ENCODE measurements around the gene SWSAP1.
"Not testable (repeated sequence)": the region's sequence is repeated elsewhere in the genome, so short reads cannot be mapped to it uniquely, and the experiment has no call there.

Gene SWSAP1, protein sequence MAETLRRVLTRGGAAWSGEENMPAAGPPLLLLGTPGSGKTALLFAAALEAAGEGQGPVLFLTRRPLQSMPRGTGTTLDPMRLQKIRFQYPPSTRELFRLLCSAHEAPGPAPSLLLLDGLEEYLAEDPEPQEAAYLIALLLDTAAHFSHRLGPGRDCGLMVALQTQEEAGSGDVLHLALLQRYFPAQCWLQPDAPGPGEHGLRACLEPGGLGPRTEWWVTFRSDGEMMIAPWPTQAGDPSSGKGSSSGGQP

DNA sequence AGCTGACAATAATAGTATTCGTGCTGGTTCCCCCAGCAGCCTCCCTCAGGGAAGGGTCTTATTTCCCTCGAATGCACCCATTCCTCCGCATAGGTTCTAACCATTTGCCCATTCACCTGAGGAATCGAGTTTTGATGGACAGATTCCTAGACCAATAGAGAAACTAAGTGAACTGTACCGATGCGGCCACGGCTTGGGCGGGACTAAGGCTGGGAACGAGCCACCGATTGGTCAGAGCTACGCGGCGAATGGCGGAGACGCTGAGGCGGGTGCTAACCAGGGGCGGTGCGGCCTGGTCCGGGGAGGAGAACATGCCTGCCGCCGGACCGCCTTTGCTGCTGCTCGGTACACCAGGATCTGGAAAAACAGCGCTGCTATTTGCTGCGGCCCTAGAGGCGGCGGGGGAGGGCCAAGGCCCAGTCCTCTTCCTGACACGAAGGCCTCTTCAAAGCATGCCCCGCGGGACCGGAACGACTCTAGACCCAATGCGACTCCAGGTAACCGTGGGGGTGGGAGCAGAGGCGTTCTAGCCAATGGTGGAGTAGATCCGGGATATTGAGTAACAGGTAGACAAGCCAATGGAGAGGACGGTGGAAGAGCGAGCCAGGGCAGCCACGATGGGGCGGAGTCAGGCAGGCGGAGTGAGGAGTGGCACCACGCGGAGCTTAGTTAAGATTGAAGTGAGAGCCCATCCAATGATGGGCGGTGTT, at the start of gene SWSAP1:
Gene SWSAP1, plus strand, starts transcription at position 234 of the 710 bp plus-strand sequence. Its CDS starts 15 bp downstream, at position 249.
- Histone ChIP-seq H3K36me3 (ENCODE audit: control insufficient read depth, insufficient read depth, low read length) (no peaks in the 10 kb centered on the region), H3K27ac (ENCODE audit: low read length) (no peak within 1 kb of the TSS), H3K4me1 (ENCODE audit: control insufficient read depth, insufficient read depth, low read length) (peaks cover 3% of the 10 kb centered on the region), H3K4me3 (ENCODE audit: low read length) (peak within 1 kb of the TSS; percentile 67; the same call in 1 of the 2 replicates), H3K9me3 (ENCODE audit: control insufficient read depth, insufficient read depth, low read length) (no peaks in the 10 kb centered on the region), H3K27me3 (ENCODE audit: control insufficient read depth, insufficient read depth, low read length) (no peaks in the 10 kb centered on the region)
- WGBS (ENCODE audit: insufficient coverage, insufficient read length), result no CpG with 5 or more reads among the region's 44 CpGs
- peak; percentile 99 for DNase-seq (ENCODE audit: low read depth, low spot score)

DNA sequence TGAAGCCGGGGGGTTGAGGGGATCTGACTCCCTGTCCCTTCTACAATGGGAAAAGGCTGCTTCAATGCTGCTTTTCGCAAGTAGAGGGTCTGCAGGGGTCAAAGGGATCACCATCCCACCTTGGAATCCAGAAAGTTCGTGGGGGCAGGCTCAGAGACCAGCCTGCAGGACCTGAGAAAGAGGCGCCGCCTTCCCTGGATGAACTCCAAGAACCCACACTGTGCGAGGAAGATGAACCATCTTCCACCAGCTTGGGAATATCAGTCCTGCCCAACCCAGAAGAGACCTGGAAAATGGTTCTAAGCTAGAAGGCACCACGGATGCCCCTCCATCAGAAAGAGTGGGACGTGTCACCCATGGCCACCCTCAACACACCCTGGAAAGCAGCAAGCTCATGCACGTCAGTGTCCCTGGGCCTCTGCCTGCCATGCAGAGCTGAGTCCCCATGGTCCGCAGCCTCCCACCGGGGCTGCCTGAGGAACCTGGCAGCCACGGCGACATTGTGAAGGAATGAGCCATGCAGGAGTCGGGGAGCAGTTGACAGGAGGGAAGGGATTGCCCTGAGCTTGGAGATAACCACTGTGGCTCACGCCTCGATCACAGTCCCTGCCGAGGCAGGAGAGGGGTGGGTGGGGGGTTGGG, 49.6 kb upstream of the SWSAP1 start:
- Histone ChIP-seq H3K27ac (ENCODE audit: low read length) (no peak overlapping the region), H3K9me3 (ENCODE audit: control insufficient read depth, insufficient read depth, low read length) (no peaks in the 10 kb centered on the region), H3K4me3 (ENCODE audit: low read length) (no peak overlapping the region), H3K36me3 (ENCODE audit: control insufficient read depth, insufficient read depth, low read length) (no peaks in the 10 kb centered on the region), H3K27me3 (ENCODE audit: control insufficient read depth, insufficient read depth, low read length) (no peaks in the 10 kb centered on the region), H3K4me1 (ENCODE audit: control insufficient read depth, insufficient read depth, low read length) (no peaks in the 10 kb centered on the region)
- no peak for DNase-seq (ENCODE audit: low read depth, low spot score)
- no CpG with 5 or more reads among the region's 17 CpGs for WGBS (ENCODE audit: insufficient coverage, insufficient read length)

DNA sequence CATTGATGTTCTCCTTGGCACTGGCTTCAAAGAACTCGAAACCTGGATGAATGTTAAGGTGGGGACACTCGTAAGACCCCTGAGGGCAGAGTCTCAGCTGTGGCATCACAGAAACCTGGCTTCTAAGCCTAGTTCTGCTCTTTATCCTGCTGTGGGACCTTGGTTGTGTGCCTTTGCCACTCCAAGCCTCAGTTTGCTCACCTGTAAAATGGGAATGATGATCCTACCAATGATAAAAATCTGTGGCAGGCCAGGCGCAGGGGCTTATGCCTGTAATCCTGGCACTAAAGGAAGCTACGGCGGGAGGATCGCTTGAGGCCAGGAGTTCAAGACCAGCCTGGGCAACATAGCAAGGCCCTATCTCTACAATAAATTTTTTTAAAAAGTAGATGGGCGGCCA, 48.9 kb upstream of the SWSAP1 start:
- no CpG with 5 or more reads among the region's 7 CpGs for WGBS (ENCODE audit: insufficient coverage, insufficient read length)
- no peak for DNase-seq (ENCODE audit: low read depth, low spot score)
- Histone ChIP-seq H3K27ac (ENCODE audit: low read length) (no peak overlapping the region), H3K4me1 (ENCODE audit: control insufficient read depth, insufficient read depth, low read length) (no peaks in the 10 kb centered on the region), H3K36me3 (ENCODE audit: control insufficient read depth, insufficient read depth, low read length) (no peaks in the 10 kb centered on the region), H3K9me3 (ENCODE audit: control insufficient read depth, insufficient read depth, low read length) (no peaks in the 10 kb centered on the region), H3K27me3 (ENCODE audit: control insufficient read depth, insufficient read depth, low read length) (no peaks in the 10 kb centered on the region), H3K4me3 (ENCODE audit: low read length) (no peak overlapping the region)

DNA sequence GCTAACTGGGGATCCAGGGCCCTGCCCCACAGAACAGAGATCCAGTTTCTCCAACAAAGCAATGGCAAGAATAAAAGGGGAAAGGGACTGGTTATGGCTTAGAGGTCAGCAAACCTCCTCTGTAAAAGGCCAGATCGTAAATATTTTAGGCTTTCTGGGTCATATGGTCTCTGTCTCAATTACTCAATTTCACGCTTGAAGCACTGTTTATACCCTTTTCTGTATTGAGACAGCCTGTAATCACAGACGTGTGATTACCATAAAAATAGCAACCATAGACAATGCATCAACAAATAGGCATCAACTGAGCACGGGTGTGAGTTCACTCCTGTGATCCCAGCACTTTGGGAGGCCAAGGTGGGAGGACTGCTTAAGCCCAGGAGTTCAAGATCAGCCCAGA, 44.3 kb upstream of the SWSAP1 start:
- Histone ChIP-seq H3K27me3 (ENCODE audit: control insufficient read depth, insufficient read depth, low read length) (no peaks in the 10 kb centered on the region), H3K27ac (ENCODE audit: low read length) (no peak overlapping the region), H3K36me3 (ENCODE audit: control insufficient read depth, insufficient read depth, low read length) (peaks cover 2% of the 10 kb centered on the region), H3K4me3 (ENCODE audit: low read length) (no peak overlapping the region), H3K4me1 (ENCODE audit: control insufficient read depth, insufficient read depth, low read length) (no peaks in the 10 kb centered on the region), H3K9me3 (ENCODE audit: control insufficient read depth, insufficient read depth, low read length) (no peaks in the 10 kb centered on the region)
- DNase-seq (ENCODE audit: low read depth, low spot score), result no peak
- WGBS (ENCODE audit: insufficient coverage, insufficient read length), result no CpG with 5 or more reads among the region's 4 CpGs

DNA sequence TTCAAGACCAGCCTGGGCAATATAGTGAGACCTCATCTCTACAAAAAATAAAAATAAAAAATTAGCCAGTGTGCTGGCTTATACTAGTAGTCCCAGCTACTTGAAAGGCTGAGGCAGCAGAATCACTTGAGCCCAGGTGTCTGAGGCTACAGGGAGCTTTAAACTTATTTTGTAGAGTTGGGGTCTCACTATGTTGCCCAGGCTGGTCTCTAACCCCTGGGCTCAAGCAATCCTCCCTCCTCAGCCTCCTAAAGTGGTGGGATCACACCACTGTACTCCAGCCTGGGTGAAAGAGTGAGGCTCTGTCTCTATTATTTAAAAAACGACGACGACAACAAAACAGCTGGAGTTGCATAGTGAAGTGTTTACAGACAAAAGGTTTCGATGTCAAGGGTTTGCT, 43.0 kb upstream of the SWSAP1 start:
- Histone ChIP-seq H3K27me3 (ENCODE audit: control insufficient read depth, insufficient read depth, low read length) (no peaks in the 10 kb centered on the region), H3K36me3 (ENCODE audit: control insufficient read depth, insufficient read depth, low read length) (peaks cover 6% of the 10 kb centered on the region), H3K4me1 (ENCODE audit: control insufficient read depth, insufficient read depth, low read length) (no peaks in the 10 kb centered on the region), H3K9me3 (ENCODE audit: control insufficient read depth, insufficient read depth, low read length) (no peaks in the 10 kb centered on the region), H3K4me3 (ENCODE audit: low read length) (no peak overlapping the region), H3K27ac (ENCODE audit: low read length) (no peak overlapping the region)
- WGBS (ENCODE audit: insufficient coverage, insufficient read length), result no CpG with 5 or more reads among the region's 4 CpGs
- no peak for DNase-seq (ENCODE audit: low read depth, low spot score)

DNA sequence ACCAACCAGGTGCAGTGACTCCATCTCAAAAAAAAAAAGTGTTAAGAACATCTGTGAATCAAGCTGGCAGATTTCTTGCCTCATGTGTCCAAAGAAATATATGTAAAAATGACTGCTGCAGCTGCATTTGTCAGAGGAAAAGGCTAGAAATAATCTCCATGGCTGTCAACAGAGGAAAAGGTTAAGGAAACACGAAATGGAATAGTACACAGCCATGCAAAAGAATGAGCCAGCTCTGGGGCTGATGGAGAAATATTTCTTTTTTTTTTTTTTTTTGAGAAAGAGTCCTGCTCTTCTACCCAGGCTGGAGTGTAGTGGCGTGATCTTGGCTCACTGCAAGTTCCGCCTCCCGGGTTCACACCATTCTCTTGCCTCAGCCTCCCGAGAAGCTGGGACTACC, 41.6 kb upstream of the SWSAP1 start:
- WGBS (ENCODE audit: insufficient coverage, insufficient read length), result no CpG with 5 or more reads among the region's 5 CpGs
- no peak overlapping the region for H3K4me3 ChIP-seq (ENCODE audit: low read length)

DNA sequence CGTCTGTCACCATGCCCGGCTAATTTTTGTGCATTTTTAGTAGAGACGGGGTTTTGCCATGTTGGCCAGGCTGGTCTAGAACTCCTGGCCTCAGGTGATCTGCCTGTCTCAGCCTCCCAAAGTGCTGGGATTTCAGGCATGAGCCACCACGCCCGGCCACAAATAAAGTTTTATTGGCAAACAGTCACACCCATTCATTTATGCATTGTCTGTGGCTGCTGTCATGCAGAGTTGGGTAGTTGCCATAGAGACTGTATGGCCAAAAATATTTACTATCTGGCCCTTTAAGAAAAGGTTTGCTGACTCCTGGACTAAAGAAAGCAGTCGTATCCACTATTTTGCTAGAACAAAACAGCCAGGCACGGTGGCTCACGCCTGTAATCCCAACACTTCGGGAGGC, 40.6 kb upstream of the SWSAP1 start:
- not testable (repeated sequence) for H3K4me3 ChIP-seq (ENCODE audit: low read length); H3K27me3 ChIP-seq (ENCODE audit: control insufficient read depth, insufficient read depth, low read length); H3K4me1 ChIP-seq (ENCODE audit: control insufficient read depth, insufficient read depth, low read length); H3K36me3 ChIP-seq (ENCODE audit: control insufficient read depth, insufficient read depth, low read length); DNase-seq (ENCODE audit: low read depth, low spot score); H3K27ac ChIP-seq (ENCODE audit: low read length); H3K9me3 ChIP-seq (ENCODE audit: control insufficient read depth, insufficient read depth, low read length)
- WGBS (ENCODE audit: insufficient coverage, insufficient read length), result no CpG with 5 or more reads among the region's 9 CpGs

More for the DNA sequence above, 41.6 kb upstream of the SWSAP1 start:
- Histone ChIP-seq H3K27ac (ENCODE audit: low read length) (no peak overlapping the region), H3K4me1 (ENCODE audit: control insufficient read depth, insufficient read depth, low read length) (no peaks in the 10 kb centered on the region), H3K36me3 (ENCODE audit: control insufficient read depth, insufficient read depth, low read length) (peaks cover 6% of the 10 kb centered on the region), H3K27me3 (ENCODE audit: control insufficient read depth, insufficient read depth, low read length) (no peaks in the 10 kb centered on the region), H3K9me3 (ENCODE audit: control insufficient read depth, insufficient read depth, low read length) (no peaks in the 10 kb centered on the region)
- DNase-seq (ENCODE audit: low read depth, low spot score), result no peak

DNA sequence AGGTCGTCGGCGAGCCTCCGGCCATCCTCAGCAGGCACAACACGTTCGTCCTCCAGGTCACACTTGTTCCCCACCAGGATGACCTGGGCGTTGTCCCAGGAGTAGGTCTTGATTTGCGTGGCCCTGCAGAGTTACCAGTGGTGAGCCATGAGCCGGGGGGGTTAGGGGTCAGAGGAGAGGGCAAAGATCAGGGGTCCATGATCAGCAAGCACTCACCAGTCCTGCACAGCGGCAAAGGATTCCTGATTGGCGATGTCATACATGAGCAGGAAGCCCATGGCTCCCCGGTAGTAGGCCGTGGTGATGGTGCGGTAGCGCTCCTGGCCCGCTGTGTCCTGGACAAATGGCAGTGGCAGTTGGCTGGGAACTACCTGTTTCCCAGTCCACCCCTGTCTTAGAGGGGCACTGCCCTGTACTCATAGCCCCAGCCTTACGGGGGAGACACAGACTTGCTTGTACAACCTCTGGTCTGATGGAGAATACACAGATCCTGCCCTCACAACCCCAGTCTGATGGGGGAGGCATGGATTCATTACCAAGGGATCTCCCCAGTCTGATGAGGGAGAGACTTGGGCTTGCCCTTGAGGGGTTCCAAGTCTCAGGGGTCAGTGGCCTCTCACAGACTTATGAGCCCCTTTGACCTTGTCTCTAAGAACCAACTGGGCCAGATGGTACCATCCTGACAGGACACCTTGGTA, 38.9 kb upstream of the SWSAP1 start:
- H3K27ac ChIP-seq (ENCODE audit: low read length), result no peak overlapping the region
- no peaks in the 10 kb centered on the region for H3K9me3 ChIP-seq (ENCODE audit: control insufficient read depth, insufficient read depth, low read length)
- no CpG with 5 or more reads among the region's 17 CpGs for WGBS (ENCODE audit: insufficient coverage, insufficient read length)
- peaks cover 1% of the 10 kb centered on the region; the same call in 1 of the 2 replicates for H3K4me1 ChIP-seq (ENCODE audit: control insufficient read depth, insufficient read depth, low read length)
- H3K36me3 ChIP-seq (ENCODE audit: control insufficient read depth, insufficient read depth, low read length), result peaks cover 6% of the 10 kb centered on the region
- no peaks in the 10 kb centered on the region for H3K27me3 ChIP-seq (ENCODE audit: control insufficient read depth, insufficient read depth, low read length)
- no peak for DNase-seq (ENCODE audit: low read depth, low spot score)
- no peak overlapping the region for H3K4me3 ChIP-seq (ENCODE audit: low read length)

DNA sequence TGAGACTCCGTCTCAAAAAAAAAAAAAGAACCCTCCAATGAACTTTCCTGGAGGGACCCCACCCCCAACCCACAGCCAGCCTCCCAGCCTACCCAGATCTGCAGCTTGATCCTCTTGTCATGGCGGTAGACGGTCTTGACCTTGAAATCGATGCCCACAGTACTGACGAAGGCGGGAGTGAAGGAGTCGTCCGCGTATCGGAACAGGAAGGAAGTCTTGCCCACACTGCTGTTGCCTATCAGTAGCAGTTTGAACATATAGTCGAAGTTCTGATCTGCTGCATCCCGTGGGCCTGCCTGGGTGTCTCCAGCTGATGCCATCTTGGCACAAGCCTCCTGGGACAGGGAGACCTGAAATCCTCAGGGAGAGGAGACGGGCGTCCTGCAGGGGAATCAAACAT, 37.4 kb upstream of the SWSAP1 start:
- no peak for DNase-seq (ENCODE audit: low read depth, low spot score)
- H3K36me3 ChIP-seq (ENCODE audit: control insufficient read depth, insufficient read depth, low read length), result peaks cover 6% of the 10 kb centered on the region
- no peaks in the 10 kb centered on the region for H3K9me3 ChIP-seq (ENCODE audit: control insufficient read depth, insufficient read depth, low read length)
- H3K4me1 ChIP-seq (ENCODE audit: control insufficient read depth, insufficient read depth, low read length), result peaks cover 1% of the 10 kb centered on the region; the same call in 1 of the 2 replicates
- no CpG with 5 or more reads among the region's 14 CpGs for WGBS (ENCODE audit: insufficient coverage, insufficient read length)
- no peaks in the 10 kb centered on the region for H3K27me3 ChIP-seq (ENCODE audit: control insufficient read depth, insufficient read depth, low read length)
- no peak overlapping the region for H3K4me3 ChIP-seq (ENCODE audit: low read length)
- H3K27ac ChIP-seq (ENCODE audit: low read length), result no peak overlapping the region

DNA sequence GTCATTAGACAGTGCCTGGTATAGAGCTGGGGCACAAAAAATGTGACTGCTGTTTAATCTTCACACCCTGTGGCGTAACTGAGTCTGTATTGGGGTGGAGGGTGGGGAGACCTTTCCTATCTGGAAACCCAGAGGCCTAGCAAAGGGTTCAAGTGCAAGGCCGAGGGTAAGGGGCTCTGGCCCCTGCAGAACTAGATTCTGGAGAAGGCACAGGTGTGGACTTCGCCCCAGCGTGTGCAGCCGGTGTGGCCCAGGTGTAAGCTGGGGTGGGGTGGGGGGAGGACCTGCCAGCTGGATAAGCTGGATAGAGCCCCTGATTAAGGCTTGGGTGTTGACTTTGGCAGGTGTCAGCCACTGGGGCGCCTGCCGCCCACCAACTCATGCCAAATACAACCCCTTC, 36.3 kb upstream of the SWSAP1 start:
- Histone ChIP-seq H3K36me3 (ENCODE audit: control insufficient read depth, insufficient read depth, low read length) (peaks cover 6% of the 10 kb centered on the region), H3K27ac (ENCODE audit: low read length) (no peak overlapping the region), H3K9me3 (ENCODE audit: control insufficient read depth, insufficient read depth, low read length) (no peaks in the 10 kb centered on the region), H3K27me3 (ENCODE audit: control insufficient read depth, insufficient read depth, low read length) (no peaks in the 10 kb centered on the region), H3K4me1 (ENCODE audit: control insufficient read depth, insufficient read depth, low read length) (peaks cover 1% of the 10 kb centered on the region; the same call in 1 of the 2 replicates), H3K4me3 (ENCODE audit: low read length) (no peak overlapping the region)
- no peak for DNase-seq (ENCODE audit: low read depth, low spot score)
- WGBS (ENCODE audit: insufficient coverage, insufficient read length), result no CpG with 5 or more reads among the region's 7 CpGs

All from iPS DF 6.9 (cell line).